Mesenchymal stem cell (in vitro differentiated cells and primary cell): ENCODE results near the gene ACAA2.

Experiments
- DNase-seq: peaks from one replicate; pipeline ENCODE4 v3.0.0-alpha.2; 2013
- H2AFZ ChIP-seq: one replicate; pipeline ENCODE4 v1.6.1; 2013; ENCODE audit warnings: low read depth, mild to moderate bottlenecking, control low read depth, inconsistent platforms, low read length, moderate library complexity
- H2AK5ac ChIP-seq: 2 replicates; pipeline ENCODE4 v1.6.1; 2013; ENCODE audit warnings: low read length, moderate library complexity, mild to moderate bottlenecking, inconsistent platforms; ENCODE audit not compliant: severe bottlenecking
- H2BK120ac ChIP-seq: one replicate; pipeline ENCODE4 v1.6.1; 2013; ENCODE audit warnings: low read depth, mild to moderate bottlenecking, inconsistent platforms, low read length, moderate library complexity
- H2BK12ac ChIP-seq, 2 experiments: one replicate each; pipeline ENCODE4 v1.6.1; 2013; ENCODE audit warnings: inconsistent platforms in 2 of 2, low read length in 2 of 2, mild to moderate bottlenecking in 2 of 2, moderate library complexity in 2 of 2, control low read depth in 1 of 2
- H2BK15ac ChIP-seq: one replicate; pipeline ENCODE4 v1.6.1; 2013; ENCODE audit warnings: mild to moderate bottlenecking, low read depth, inconsistent platforms; ENCODE audit not compliant: poor library complexity, severe bottlenecking
- H2BK5ac ChIP-seq: 2 replicates; pipeline ENCODE4 v1.6.1; 2013; ENCODE audit warnings: low read depth, mild to moderate bottlenecking, low read length, control low read depth, inconsistent platforms; ENCODE audit not compliant: poor library complexity, severe bottlenecking
- H3K14ac ChIP-seq, 2 experiments: one replicate each; pipeline ENCODE4 v1.6.1; 2013; ENCODE audit warnings: inconsistent platforms in 2 of 2, low read length in 2 of 2, control low read depth in 1 of 2, mild to moderate bottlenecking in 1 of 2, moderate library complexity in 1 of 2
- H3K18ac ChIP-seq, 2 experiments: one replicate each; pipeline ENCODE4 v1.6.1; 2013; ENCODE audit warnings: inconsistent platforms in 2 of 2, low read length in 2 of 2, control low read depth in 1 of 2, low read depth in 1 of 2, mild to moderate bottlenecking in 1 of 2
- H3K23ac ChIP-seq, 2 experiments: one replicate each; pipeline ENCODE4 v1.6.1; 2013; ENCODE audit warnings: inconsistent platforms in 2 of 2, low read length in 2 of 2, mild to moderate bottlenecking in 2 of 2, moderate library complexity in 2 of 2, control low read depth in 1 of 2
- H3K27ac ChIP-seq: 2 replicates; pipeline ENCODE4 v1.5.1; 2013; ENCODE audit warnings: mild to moderate bottlenecking, moderate library complexity, low read length, control low read depth, inconsistent platforms; ENCODE audit not compliant: poor library complexity, severe bottlenecking
- H3K27me3 ChIP-seq, 2 experiments: 2 replicates each; pipeline versions ENCODE4 v1.6.1 to v1.7.0; 2013; ENCODE audit warnings: low read length in 2 of 2, mild to moderate bottlenecking in 2 of 2, moderate library complexity in 2 of 2, control low read depth in 1 of 2, inconsistent platforms in 1 of 2; ENCODE audit not compliant: control insufficient read depth in 1 of 2, insufficient read depth in 1 of 2
- H3K36me3 ChIP-seq, 2 experiments: 2 replicates each; pipeline versions ENCODE4 v1.6.1 to v1.7.0; 2013; ENCODE audit warnings: low read length in 2 of 2, control low read depth in 1 of 2, inconsistent platforms in 1 of 2, low read depth in 1 of 2, mild to moderate bottlenecking in 1 of 2; ENCODE audit not compliant: insufficient read depth in 2 of 2, control insufficient read depth in 1 of 2
- H3K4ac ChIP-seq, 2 experiments: one replicate each; pipeline ENCODE4 v1.6.1; 2013; ENCODE audit warnings: inconsistent platforms in 2 of 2, low read length in 2 of 2, mild to moderate bottlenecking in 2 of 2, moderate library complexity in 2 of 2, control low read depth in 1 of 2, low read depth in 1 of 2
- H3K4me1 ChIP-seq: 2 replicates; pipeline ENCODE4 v1.6.1; 2013; ENCODE audit warnings: low read depth, low read length, control low read depth; ENCODE audit not compliant: control insufficient read depth, insufficient read depth
- H3K4me2 ChIP-seq: 2 replicates; pipeline ENCODE4 v1.6.1; 2013; ENCODE audit warnings: low read length, mild to moderate bottlenecking, inconsistent platforms; ENCODE audit not compliant: poor library complexity, severe bottlenecking
- H3K4me3 ChIP-seq, 2 experiments: 2 replicates each; pipeline versions ENCODE4 v1.5.1 to v1.7.0; 2013; ENCODE audit warnings: low read length in 2 of 2, mild to moderate bottlenecking in 2 of 2, control low read depth in 1 of 2, low read depth in 1 of 2; ENCODE audit not compliant: insufficient read depth in 1 of 2
- H3K79me1 ChIP-seq: replicated peaks from 2 replicates; pipeline ENCODE4 v1.6.1; 2013; ENCODE audit warnings: mild to moderate bottlenecking, control low read depth, low read length, inconsistent platforms; ENCODE audit not compliant: poor library complexity, severe bottlenecking
- H3K9ac ChIP-seq: 2 replicates; pipeline ENCODE4 v1.7.0; 2013; ENCODE audit warnings: mild to moderate bottlenecking, low read length, moderate library complexity
- H3K9me3 ChIP-seq: 2 replicates; pipeline ENCODE4 v1.7.0; 2013; ENCODE audit warnings: mild to moderate bottlenecking, low read length; ENCODE audit not compliant: control insufficient read depth
- H4K8ac ChIP-seq: one replicate; pipeline ENCODE4 v1.6.1; 2013; ENCODE audit warnings: inconsistent platforms, mild to moderate bottlenecking, low read length, moderate library complexity
- H4K91ac ChIP-seq: one replicate; pipeline ENCODE4 v1.6.1; 2013; ENCODE audit warnings: mild to moderate bottlenecking, low read length, inconsistent platforms
- WGBS: methylation state at CpG from one replicate; pipeline ENCODE4 v1.1.7; 2013; ENCODE audit warnings: mixed read lengths; 5-methylcytosine and 5-hydroxymethylcytosine counted together

ACAA2 gene

DNA sequence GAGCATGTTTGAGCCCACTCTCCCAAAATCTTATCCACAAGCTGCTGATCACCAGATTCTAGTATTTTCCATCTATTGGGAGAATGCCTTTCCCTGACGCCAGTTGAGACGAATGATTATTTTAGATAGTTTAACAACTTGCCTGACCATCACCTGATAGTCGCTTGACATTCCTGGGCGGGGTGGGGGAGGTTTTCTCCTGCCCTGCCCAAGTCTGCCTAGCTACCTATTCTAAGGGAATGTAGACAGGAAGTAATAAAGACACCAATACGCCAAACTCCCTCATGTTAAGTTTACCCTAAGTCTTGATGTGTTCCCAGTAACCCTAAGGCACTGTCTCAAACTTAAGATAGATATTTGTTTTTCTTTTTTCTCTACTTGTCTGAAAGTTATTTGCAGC is 4.6 kb upstream of the ACAA2 start:
- no peak overlapping the region for H3K23ac ChIP-seq
- H3K27ac ChIP-seq: no peak overlapping the region
- no peak overlapping the region for H2BK12ac ChIP-seq
- no peaks in the 10 kb centered on the region for H3K27me3 ChIP-seq
- H3K9me3 ChIP-seq: no peaks in the 10 kb centered on the region
- no peak for DNase-seq
- H2BK5ac ChIP-seq: no peak overlapping the region
- H3K4me1 ChIP-seq: peaks cover 2% of the 10 kb centered on the region
- H3K9ac ChIP-seq: no peak overlapping the region
- H4K91ac ChIP-seq: no peak overlapping the region
- no peak overlapping the region for H3K4ac ChIP-seq
- H3K14ac ChIP-seq: no peak overlapping the region
- H2BK15ac ChIP-seq: no peak overlapping the region
- H2AFZ ChIP-seq: no peak overlapping the region
- peaks cover 0 to 13% of the 10 kb centered on the region in 2 experiments for H3K36me3 ChIP-seq
- no peak overlapping the region for H4K8ac ChIP-seq
- 91% methylated on average over 5 of the region's 5 CpGs for WGBS
- H3K18ac ChIP-seq: no peak overlapping the region
- no peak overlapping the region for H2BK120ac ChIP-seq
- H3K79me1 ChIP-seq: peaks cover 14% of the 10 kb centered on the region
- H3K4me2 ChIP-seq: no peak overlapping the region
- H3K4me3 ChIP-seq: no peak overlapping the region
- no peak overlapping the region for H2AK5ac ChIP-seq

GRCh38 chr18:49815927-49816326 is 2.6 kb upstream of the ACAA2 start:
- DNase-seq: no peak
- Histone ChIP-seq H3K27ac (no peak overlapping the region), H2BK12ac (no peak overlapping the region), H4K91ac (no peak overlapping the region), H2BK15ac (no peak overlapping the region), H3K18ac (no peak overlapping the region), H3K9me3 (no peaks in the 10 kb centered on the region), H3K36me3 (peaks cover 0 to 13% of the 10 kb centered on the region in 2 experiments), H3K9ac (no peak overlapping the region), H3K14ac (no peak overlapping the region), H3K4me2 (no peak overlapping the region), H2BK5ac (no peak overlapping the region), H3K4ac (no peak overlapping the region), H3K4me1 (peaks cover 2% of the 10 kb centered on the region), H3K27me3 (no peaks in the 10 kb centered on the region), H2BK120ac (no peak overlapping the region), H3K23ac (no peak overlapping the region), H2AFZ (no peak overlapping the region), H2AK5ac (no peak overlapping the region), H3K4me3 (no peak overlapping the region), H3K79me1 (peaks cover 17% of the 10 kb centered on the region), H4K8ac (no peak overlapping the region)
- 96% methylated on average over 3 of the region's 4 CpGs for WGBS

DNA sequence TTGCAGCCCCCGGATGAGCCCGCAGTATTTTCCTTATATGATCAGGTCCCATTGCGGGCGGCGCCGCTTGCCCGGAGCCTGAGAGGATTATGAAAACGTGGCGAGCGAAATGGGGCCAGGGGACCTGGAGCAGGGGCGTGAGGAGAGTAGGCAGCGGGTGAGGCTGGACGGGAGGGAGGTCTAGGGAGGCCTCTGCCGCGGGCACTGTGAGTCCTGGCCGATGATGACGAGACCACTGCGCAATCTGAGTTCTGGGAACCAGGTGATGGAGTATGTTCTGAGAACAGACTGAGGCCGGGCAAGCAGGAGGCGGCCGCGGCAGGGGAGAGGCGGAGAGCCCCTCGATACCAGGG is 790 bp upstream of the ACAA2 start:
- peak overlapping the region; percentile 67 for H2BK15ac ChIP-seq
- WGBS: under 1% methylated on average over 23 of the region's 24 CpGs
- peak overlapping the region; percentile 80 to 99 for H3K14ac ChIP-seq
- H3K9me3 ChIP-seq: peaks cover 4% of the 10 kb centered on the region
- H3K27ac ChIP-seq: peak overlapping the region; percentile 44
- H2AFZ ChIP-seq: peak overlapping the region; percentile 100
- peak overlapping the region; percentile 77 for H2BK120ac ChIP-seq
- peak overlapping the region; percentile 9 to 96 for H3K4ac ChIP-seq
- H2BK12ac ChIP-seq: peak overlapping the region in 1 of 2 experiments; percentile 89
- peaks cover 12% of the 10 kb centered on the region for H3K79me1 ChIP-seq
- no peaks in the 10 kb centered on the region for H3K27me3 ChIP-seq
- H4K91ac ChIP-seq: no peak overlapping the region
- H3K18ac ChIP-seq: peak overlapping the region; percentile 6 to 88
- H3K4me1 ChIP-seq: peaks cover 2% of the 10 kb centered on the region
- H4K8ac ChIP-seq: peak overlapping the region; percentile 87
- no peak overlapping the region for H2AK5ac ChIP-seq
- H3K9ac ChIP-seq: peak overlapping the region; percentile 98
- peaks cover 0 to 9% of the 10 kb centered on the region in 2 experiments for H3K36me3 ChIP-seq
- H3K4me3 ChIP-seq: peak overlapping the region; percentile 89 to 90
- peak overlapping the region; percentile 80 for H3K4me2 ChIP-seq
- peak overlapping the region in 1 of 2 experiments; percentile 83 for H3K23ac ChIP-seq
- peak; percentile 66 for DNase-seq
- H2BK5ac ChIP-seq: peak overlapping the region; percentile 77

DNA sequence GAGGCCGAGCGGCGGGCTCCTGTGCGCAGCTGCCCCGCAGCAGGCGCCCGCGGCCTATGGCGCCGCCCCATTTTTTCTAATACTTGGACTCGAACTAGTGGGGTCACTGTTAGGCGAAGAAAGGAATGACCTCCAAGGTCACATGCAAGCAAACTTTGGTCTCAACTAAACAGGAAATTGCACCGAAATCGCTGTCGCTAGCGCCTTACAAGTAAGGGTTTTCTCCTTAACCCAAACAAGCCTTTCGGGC is 339 bp downstream of the ACAA2 start:
- H4K91ac ChIP-seq: peak overlapping the region; percentile 98
- H3K4me2 ChIP-seq: peak overlapping the region; percentile 100
- peak overlapping the region; percentile 95 to 98 for H3K4ac ChIP-seq
- peak; percentile 55 for DNase-seq
- no peaks in the 10 kb centered on the region for H3K27me3 ChIP-seq
- peak overlapping the region; percentile 76 for H2BK5ac ChIP-seq
- no peak overlapping the region for H3K27ac ChIP-seq
- 1% methylated on average over 17 of the region's 17 CpGs for WGBS
- peaks cover 0 to 7% of the 10 kb centered on the region in 2 experiments for H3K36me3 ChIP-seq
- H2AK5ac ChIP-seq: no peak overlapping the region
- H3K9me3 ChIP-seq: peaks cover 4% of the 10 kb centered on the region
- peak overlapping the region; percentile 98 for H2BK120ac ChIP-seq
- peak overlapping the region; percentile 96 to 99 for H3K18ac ChIP-seq
- peak overlapping the region; percentile 98 for H3K9ac ChIP-seq
- no peak overlapping the region for H2BK12ac ChIP-seq
- H4K8ac ChIP-seq: peak overlapping the region; percentile 98
- peak overlapping the region; percentile 96 for H2BK15ac ChIP-seq
- H3K23ac ChIP-seq: peak overlapping the region; percentile 71 to 91
- peaks cover 16% of the 10 kb centered on the region for H3K79me1 ChIP-seq
- H2AFZ ChIP-seq: peak overlapping the region; percentile 89
- H3K14ac ChIP-seq: peak overlapping the region; percentile 25 to 92
- H3K4me1 ChIP-seq: peaks cover 2% of the 10 kb centered on the region
- peak overlapping the region; percentile 89 to 96 for H3K4me3 ChIP-seq
